Effector CD4-positive, alpha-beta T cell (primary cell): Measurements from ENCODE around the gene SPATS2.
A peak's percentile ranks its signal among the peaks of the same experiment; 100 is the strongest.

Source experiments
- DNase-seq: peaks from one replicate; pipeline ENCODE4 v3.0.0-alpha.2; 2020

The SPATS2 gene

DNA sequence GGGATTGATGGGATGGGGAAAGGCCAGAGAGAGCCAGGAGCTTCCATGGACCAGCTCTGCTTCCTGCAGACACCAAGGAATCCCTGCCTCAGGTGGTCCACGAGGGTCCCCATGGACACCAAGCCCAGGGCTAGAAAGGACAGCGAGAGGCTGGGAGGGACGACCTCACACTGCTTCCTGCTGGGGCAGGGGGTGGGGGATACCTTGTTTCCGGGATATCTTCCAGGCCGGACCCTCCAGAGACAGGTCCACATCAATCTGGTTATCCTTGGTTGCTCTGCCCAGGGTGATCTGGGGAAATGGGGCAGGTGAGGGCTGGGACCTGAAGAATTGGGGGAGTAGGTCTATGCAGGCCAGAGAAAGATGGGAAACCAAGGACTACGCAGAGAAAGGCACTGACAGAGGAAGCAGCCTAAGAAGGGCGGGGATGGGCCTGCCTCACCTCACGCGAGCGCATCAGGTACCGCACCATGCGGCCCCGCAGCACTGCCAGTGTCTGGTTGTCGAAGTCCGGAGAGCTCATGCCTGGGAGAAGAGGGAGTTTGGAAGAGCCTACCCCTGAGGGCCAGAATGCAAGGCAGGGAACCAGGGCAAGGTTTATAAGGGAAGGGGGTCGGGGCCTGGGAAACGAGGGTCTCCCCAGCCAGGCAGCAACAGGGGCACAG lies 191.9 kb downstream of the SPATS2 start:
- no peak for DNase-seq

DNA sequence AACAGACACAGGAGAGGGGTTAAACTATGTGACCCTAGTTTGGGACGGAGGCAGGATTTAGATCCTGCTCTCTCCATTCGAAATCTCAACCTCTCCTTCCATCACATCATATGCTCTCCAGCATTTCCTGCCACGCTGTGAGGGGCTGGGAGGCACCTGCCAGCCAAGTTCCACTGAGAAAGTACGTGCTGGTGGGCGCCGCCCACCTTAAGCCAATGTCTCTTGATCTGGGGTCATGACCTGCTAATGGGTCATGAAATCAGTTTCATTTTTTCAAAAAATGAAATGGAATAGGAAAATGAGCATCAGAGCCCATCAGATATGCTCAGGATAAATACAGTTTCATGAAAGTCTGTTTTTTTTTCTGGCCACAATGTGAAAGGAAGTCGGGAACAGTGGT lies 193.4 kb downstream of the SPATS2 start:
- no peak for DNase-seq

DNA sequence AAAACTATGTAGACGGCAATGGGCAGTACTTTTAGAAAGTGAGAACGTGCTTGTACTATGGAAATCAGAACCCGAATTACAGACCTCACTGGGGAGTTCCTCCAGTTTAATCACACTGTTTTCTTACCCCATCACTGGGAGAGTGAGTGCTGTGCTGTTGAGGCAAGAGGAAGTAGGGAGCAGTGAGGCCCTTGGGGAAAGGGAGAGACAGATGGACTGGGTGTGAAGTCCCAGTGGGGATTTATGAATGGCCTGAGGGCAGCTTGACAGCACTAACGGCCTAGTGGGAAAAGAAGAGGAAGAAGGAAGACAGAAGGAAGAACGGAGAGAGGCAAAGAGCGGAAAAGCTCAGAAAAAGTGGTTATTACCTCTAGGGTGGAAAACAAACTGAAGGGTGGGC lies 195.0 kb downstream of the SPATS2 start:
- no peak for DNase-seq

DNA sequence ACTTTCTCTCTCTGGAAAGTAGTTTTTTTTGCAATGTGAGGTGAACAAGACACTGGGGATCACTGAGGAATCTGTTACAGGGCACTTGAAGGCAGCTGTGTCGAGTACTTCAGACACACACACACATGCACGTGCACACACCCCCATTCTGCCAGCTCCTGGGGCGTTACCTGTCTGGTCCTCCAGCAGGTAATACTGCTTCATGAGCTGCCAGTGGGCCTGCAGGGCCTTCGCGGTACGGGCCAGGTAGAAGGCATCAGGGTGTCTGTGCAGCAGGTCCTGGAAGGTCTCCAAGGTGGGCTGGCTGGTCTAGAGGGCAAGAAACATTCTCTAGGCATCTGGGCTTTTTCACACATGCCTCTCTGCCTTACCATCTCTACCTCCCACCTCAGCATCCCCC lies 195.6 kb downstream of the SPATS2 start:
- no peak for DNase-seq

DNA sequence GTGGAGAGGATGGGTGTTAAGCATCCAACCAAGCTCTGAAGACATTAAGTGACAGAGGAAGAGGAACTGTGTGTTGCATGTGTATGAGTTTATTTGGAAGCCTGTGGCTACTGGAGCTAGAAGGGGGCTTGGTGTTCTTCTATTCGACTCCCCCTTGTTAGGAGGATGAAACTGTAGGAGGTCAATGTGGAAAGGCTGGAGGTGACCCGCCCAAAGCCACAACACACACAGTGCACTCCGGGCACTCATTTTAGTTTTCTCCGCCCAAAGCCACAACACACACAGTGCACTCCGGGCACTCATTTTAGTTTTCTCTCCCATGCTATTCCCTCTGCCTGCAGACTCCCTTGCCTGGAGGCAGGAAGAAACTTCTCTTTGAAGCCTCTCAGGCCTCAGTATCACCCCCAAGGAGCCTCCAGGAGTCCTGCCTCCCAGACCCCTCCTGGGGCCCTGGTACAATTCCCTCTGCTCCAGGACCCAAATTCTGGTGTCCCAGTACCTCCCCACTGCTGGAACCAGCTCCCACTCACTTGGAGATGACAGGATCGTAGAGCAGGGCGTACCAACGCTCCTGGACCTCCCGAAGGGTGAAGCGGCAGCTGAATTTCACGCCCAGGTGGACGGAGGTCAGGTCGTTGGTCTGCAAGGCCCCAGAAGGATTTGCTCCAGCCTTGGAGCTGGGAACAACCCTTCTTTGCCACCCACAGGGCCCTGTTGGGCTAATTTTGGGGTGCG lies 196.9 kb downstream of the SPATS2 start:
- DNase-seq = no peak

GRCh38 chr12:49564686-49565405 lies 197.6 kb downstream of the SPATS2 start:
- no peak for DNase-seq

DNA sequence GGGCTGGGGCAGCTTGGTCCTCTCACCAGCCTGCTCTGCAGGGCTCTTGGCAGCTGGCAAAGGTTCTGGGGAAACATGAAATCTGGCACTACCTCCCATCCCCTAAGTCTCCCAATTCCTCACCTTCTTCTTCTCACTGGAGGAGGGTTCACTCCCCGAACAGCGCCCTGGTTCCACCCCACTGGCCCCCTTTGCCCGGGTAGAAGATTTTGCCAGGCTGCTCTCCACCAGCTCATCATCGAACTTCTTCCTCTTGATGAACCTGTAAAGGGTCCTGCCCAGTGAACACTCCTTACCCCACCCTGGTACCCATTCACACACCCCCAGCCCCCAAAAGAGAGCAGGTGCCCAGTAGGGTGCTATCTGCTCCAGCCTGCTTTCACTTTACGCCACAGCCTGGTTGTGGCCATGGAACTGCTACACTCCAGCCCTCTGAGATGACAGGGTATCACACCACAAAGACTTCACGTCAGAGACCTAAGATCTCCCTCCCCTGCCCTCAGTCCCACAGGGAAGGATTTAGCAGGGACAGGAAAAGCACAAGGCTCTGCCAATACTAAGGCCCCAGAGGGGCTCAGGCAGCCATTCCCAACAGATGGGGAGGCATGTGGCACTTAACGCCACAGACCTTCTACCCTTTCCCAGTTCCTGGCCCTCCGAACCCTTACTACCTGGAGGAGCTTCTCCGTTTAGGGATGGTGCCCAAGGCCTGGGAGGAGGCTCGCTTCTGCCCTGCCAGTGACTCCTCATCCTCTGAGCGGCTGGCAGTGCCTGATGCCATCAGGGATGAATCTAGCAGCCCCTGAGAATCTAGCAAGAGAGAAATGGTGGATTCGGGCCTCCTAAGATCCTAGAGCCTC lies 198.4 kb downstream of the SPATS2 start:
- DNase-seq = no peak

DNA sequence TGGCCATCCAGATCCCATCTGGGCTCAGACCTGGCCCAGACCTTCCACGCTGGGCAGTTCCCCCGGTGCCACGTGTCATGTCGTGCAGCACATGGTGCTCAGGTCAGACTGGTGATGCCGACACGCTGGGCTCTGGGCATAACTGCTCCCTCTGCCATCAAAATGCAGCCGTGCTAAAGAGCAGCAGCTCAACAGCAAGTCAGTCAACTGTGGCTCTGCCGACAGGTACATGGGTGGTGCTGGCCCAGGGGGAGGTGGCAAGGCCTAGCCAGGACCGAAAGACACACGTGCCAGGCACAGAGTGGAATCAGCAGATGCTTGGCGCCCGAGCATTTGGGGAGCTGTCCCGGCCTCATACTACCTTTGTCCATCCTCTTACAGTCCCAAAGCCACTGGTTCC lies 199.1 kb downstream of the SPATS2 start:
- no peak for DNase-seq

- DNase-seq = no peak
Measured at GRCh38 chr12:49567302-49567610, 200.0 kb downstream of the SPATS2 start.

- peak; percentile 85 for DNase-seq
Measured at GRCh38 chr12:49567611-49568441, 200.6 kb downstream of the SPATS2 start, which contains the start of gene MCRS1. Gene MCRS1 (minus strand): TSS chr12:49568142. CDS start chr12:49566731, 1,411 bp downstream.

GRCh38 chr12:49568442-49569162 lies 201.3 kb downstream of the SPATS2 start:
- no peak for DNase-seq
